RWPE1 (cell line): ENCODE results near the gene TSPAN17.

Source experiments
- CTCF ChIA-PET: fragments of 350-600 bp; sonication (Branson Sonifier 250); formaldehyde crosslinking; extraction: SDS; loops from one replicate; lab custom pipeline; 2021; lab: Yijun Ruan, JAX
- POLR2A ChIA-PET: fragments of 400-600 bp; formaldehyde crosslinking; extraction: SDS; loops from one replicate; lab custom pipeline; 2020; ENCODE audit warnings: antibody characterized with exemption; ENCODE audit not compliant: low non-redundant PET; lab: Yijun Ruan, JAX
- DNase-seq: peaks from one replicate; pipeline ENCODE4 v3.0.0; 2012; ENCODE audit warnings: low spot score
- H3K27ac ChIP-seq: fragments of 450-650 bp; 2 replicates; pipeline ENCODE4 v1.5.1; 2017
- TF ChIP-seq, protein P1 (sequence below): fragments of 450-650 bp; conservative IDR thresholded peaks from 2 replicates; pipeline ENCODE4 v1.5.1; 2017; ENCODE audit warnings: low read depth, mild to moderate bottlenecking

TSPAN17 gene

GRCh38 chr5:176630681-176631222 is 16.5 kb upstream of the TSPAN17 start:
- ChIA-PET CTCF (interaction anchor here (0.6 to 0.7 kb wide), 3 partner anchors 11 to 210 kb away, joined by 3 to 4 read pairs (median 3); no protein-coding TSS in a partner anchor), POLR2A (interaction anchor here (0.5 kb wide), 1 partner anchor 9 kb away, joined by 3 read pairs; no protein-coding TSS in a partner anchor)
- TF ChIP-seq, protein P1, sequence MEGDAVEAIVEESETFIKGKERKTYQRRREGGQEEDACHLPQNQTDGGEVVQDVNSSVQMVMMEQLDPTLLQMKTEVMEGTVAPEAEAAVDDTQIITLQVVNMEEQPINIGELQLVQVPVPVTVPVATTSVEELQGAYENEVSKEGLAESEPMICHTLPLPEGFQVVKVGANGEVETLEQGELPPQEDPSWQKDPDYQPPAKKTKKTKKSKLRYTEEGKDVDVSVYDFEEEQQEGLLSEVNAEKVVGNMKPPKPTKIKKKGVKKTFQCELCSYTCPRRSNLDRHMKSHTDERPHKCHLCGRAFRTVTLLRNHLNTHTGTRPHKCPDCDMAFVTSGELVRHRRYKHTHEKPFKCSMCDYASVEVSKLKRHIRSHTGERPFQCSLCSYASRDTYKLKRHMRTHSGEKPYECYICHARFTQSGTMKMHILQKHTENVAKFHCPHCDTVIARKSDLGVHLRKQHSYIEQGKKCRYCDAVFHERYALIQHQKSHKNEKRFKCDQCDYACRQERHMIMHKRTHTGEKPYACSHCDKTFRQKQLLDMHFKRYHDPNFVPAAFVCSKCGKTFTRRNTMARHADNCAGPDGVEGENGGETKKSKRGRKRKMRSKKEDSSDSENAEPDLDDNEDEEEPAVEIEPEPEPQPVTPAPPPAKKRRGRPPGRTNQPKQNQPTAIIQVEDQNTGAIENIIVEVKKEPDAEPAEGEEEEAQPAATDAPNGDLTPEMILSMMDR: no peak
- DNase-seq: no peak
- no peak overlapping the region for H3K27ac ChIP-seq

GRCh38 chr5:176631383-176632200 is 15.7 kb upstream of the TSPAN17 start:
- no peak for DNase-seq
- TF ChIP-seq, protein P1: no peak
- CTCF ChIA-PET: interaction anchor here (0.6 to 1.0 kb wide), 5 partner anchors 20 to 441 kb away, joined by 3 to 4 read pairs (median 3); no protein-coding TSS in a partner anchor
- POLR2A ChIA-PET: no interaction called here
- no peak overlapping the region for H3K27ac ChIP-seq

- TF ChIP-seq, protein P1: no peak
- CTCF ChIA-PET: interaction anchor here (0.6 to 0.7 kb wide), 3 partner anchors 28 to 225 kb away, joined by 3 to 4 read pairs (median 3); no protein-coding TSS in a partner anchor
- H3K27ac ChIP-seq: no peak overlapping the region
- no peak for DNase-seq
- POLR2A ChIA-PET: no interaction called here
These were observed 14.5 kb upstream of the TSPAN17 start for GRCh38 chr5:176632745-176633144.

DNA sequence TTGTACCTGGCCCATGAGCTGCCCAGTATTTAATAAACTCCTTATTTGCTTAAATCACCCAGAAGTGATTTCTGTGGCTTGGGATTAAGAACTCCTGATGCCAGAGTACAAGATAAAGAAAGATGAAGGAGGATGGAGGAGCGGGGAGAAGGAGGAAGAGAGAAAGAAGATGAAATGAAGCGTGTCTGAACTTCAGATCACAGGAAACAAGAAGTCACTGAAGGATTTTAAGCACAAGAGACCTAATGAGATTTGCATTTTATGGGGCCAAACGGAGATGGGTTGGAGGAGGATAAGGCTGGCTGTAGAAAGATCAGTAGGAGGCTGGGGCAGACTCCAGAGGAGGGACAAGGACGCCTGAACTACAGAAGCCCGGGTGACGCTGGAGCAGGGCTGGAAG is 13.7 kb upstream of the TSPAN17 start:
- TF ChIP-seq, protein P1: no peak
- POLR2A ChIA-PET: interaction anchor here (0.9 kb wide), 1 partner anchor 98 kb away, joined by 3 read pairs; no protein-coding TSS in a partner anchor

GRCh38 chr5:176636426-176636825 is 10.9 kb upstream of the TSPAN17 start:
- TF ChIP-seq, protein P1: no peak
- H3K27ac ChIP-seq: no peak overlapping the region
- POLR2A ChIA-PET: no interaction called here
- CTCF ChIA-PET: no interaction called here
- DNase-seq: no peak

More for the DNA sequence above, 13.7 kb upstream of the TSPAN17 start:
- H3K27ac ChIP-seq: no peak overlapping the region
- CTCF ChIA-PET: interaction anchor here (0.6 to 0.9 kb wide), 3 partner anchors 13 to 443 kb away, joined by 3 to 4 read pairs (median 3); no protein-coding TSS in a partner anchor
- no peak for DNase-seq

GRCh38 chr5:176637556-176637955 is 9.7 kb upstream of the TSPAN17 start:
- no peak overlapping the region for H3K27ac ChIP-seq
- TF ChIP-seq, protein P1: no peak
- ChIA-PET POLR2A (no interaction called here), CTCF (no interaction called here)
- no peak for DNase-seq
